IPS-11a (cell line): ENCODE results near the gene ZNF827.

Experiments
- H3K4me3 ChIP-seq: one replicate; pipeline ENCODE4 v1.5.1; 2013; ENCODE audit warnings: low read depth, low read length, control low read depth

ZNF827 gene

GRCh38 chr4:145804116-145804515 lies 134.5 kb downstream of the ZNF827 start:
- no peak overlapping the region for H3K4me3 ChIP-seq

- no peak overlapping the region for H3K4me3 ChIP-seq
Observed at GRCh38 chr4:145799223-145799622, 139.4 kb downstream of the ZNF827 start.

GRCh38 chr4:145797278-145797677 lies 141.3 kb downstream of the ZNF827 start:
- no peak overlapping the region for H3K4me3 ChIP-seq

- no peak overlapping the region for H3K4me3 ChIP-seq
Observed at GRCh38 chr4:145796346-145796745, 142.3 kb downstream of the ZNF827 start.

- H3K4me3 ChIP-seq, result no peak overlapping the region
Observed at GRCh38 chr4:145795521-145795920, 143.1 kb downstream of the ZNF827 start.

- H3K4me3 ChIP-seq, result no peak overlapping the region
Observed at GRCh38 chr4:145792429-145792828, 146.2 kb downstream of the ZNF827 start.

GRCh38 chr4:145791988-145792387 lies 146.6 kb downstream of the ZNF827 start:
- H3K4me3 ChIP-seq, result no peak overlapping the region

- no peak overlapping the region for H3K4me3 ChIP-seq
Observed at GRCh38 chr4:145788755-145789154, 149.9 kb downstream of the ZNF827 start.

- H3K4me3 ChIP-seq, result no peak overlapping the region
Observed at GRCh38 chr4:145786830-145787229, 151.8 kb downstream of the ZNF827 start.

- no peak overlapping the region for H3K4me3 ChIP-seq
Observed at GRCh38 chr4:145786261-145786660, 152.4 kb downstream of the ZNF827 start.

GRCh38 chr4:145785391-145786008 lies 153.1 kb downstream of the ZNF827 start:
- no peak overlapping the region for H3K4me3 ChIP-seq

GRCh38 chr4:145784036-145784435 lies 154.6 kb downstream of the ZNF827 start:
- no peak overlapping the region for H3K4me3 ChIP-seq

- H3K4me3 ChIP-seq, result no peak overlapping the region
Observed at GRCh38 chr4:145782756-145783155, 155.9 kb downstream of the ZNF827 start.

- H3K4me3 ChIP-seq, result no peak overlapping the region
Observed at GRCh38 chr4:145781351-145781750, 157.3 kb downstream of the ZNF827 start.

GRCh38 chr4:145779319-145779801 lies 159.3 kb downstream of the ZNF827 start:
- H3K4me3 ChIP-seq, result no peak overlapping the region

- no peak overlapping the region for H3K4me3 ChIP-seq
Observed at GRCh38 chr4:145776208-145776607, 162.4 kb downstream of the ZNF827 start.

GRCh38 chr4:145775406-145775805 lies 163.2 kb downstream of the ZNF827 start:
- no peak overlapping the region for H3K4me3 ChIP-seq

- H3K4me3 ChIP-seq, result no peak overlapping the region
Observed at GRCh38 chr4:145774473-145774872, 164.2 kb downstream of the ZNF827 start.

GRCh38 chr4:145773581-145774234 lies 164.9 kb downstream of the ZNF827 start:
- H3K4me3 ChIP-seq, result no peak overlapping the region

- no peak overlapping the region for H3K4me3 ChIP-seq
Observed at GRCh38 chr4:145772347-145772746, 166.3 kb downstream of the ZNF827 start.

GRCh38 chr4:145770124-145770523 lies 168.5 kb downstream of the ZNF827 start:
- no peak overlapping the region for H3K4me3 ChIP-seq

- H3K4me3 ChIP-seq, result no peak overlapping the region
Observed at GRCh38 chr4:145769450-145770037, 169.1 kb downstream of the ZNF827 start.
